ENCODE results near the gene TRAF4. TPM values are rescaled to one million over a fixed set of nuclear protein-coding genes. Genes with fewer than 3 reads are reported as not detected.

The TRAF4 gene
- total RNA-seq, 2 experiments from 2014 or later, result 411 to 416 TPM

DNA sequence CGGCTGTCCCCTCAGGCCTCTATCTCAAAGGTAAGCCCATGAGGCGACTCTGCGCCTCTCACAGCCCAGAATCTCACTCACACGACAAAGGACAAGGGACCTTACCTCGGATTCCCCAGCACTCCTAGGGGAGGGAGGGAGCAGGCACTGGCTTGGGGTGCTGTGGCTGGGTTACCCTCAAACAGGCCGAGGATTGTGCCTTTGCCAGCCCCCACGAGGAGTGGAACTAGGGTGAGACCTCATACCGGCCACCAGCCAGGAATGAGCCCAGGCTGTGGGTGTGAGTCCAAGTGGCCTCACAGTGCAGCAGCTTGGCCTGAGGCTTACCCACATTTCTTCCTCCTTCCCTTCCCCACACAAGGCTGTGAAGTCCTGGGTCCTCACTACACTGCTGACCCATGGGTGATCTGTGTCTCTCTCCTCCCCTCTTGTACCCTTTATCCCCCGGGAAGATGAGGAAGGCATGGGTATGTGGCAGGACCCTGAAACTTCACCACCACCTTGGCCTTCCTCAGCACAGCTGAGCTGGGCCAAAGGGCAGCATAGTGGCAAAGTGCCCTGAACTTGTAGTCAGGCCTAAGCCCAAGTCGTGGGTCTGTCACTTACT, 38.0 kb upstream of the TRAF4 start:
- Histone ChIP-seq H3K27me3 (ENCODE audit: control insufficient read depth in 1 of 2, insufficient read depth in 2 of 2, low read length in 2 of 2) (no peaks in the 10 kb centered on the region), H3K27ac (ENCODE audit: low read depth in 1 of 2, low read length in 2 of 2) (no peak overlapping the region), H3K9me3 (ENCODE audit: control insufficient read depth in 1 of 2, insufficient read depth in 1 of 2, low read length in 2 of 2) (no peaks in the 10 kb centered on the region), H3K4me1 (ENCODE audit: insufficient read depth, low read length) (peaks cover 4% of the 10 kb centered on the region), H3K36me3 (ENCODE audit: insufficient read depth, low read length) (peaks cover 27% of the 10 kb centered on the region), H3K4me3 (ENCODE audit: low read length) (no peak overlapping the region)
- ChIA-PET CTCF (interaction anchor here (0.6 kb wide), 1 partner anchor 1019 kb away, joined by 3 read pairs; no protein-coding TSS in a partner anchor), POLR2A (no interaction called here)
- H3K4me1 Mint-ChIP-seq (ENCODE audit: low read depth), result peaks cover 5% of the 10 kb centered on the region
- H3K27ac Mint-ChIP-seq, result peak overlapping the region; percentile 27
- no peak for DNase-seq
- no peaks in the 10 kb centered on the region for H3K27me3 Mint-ChIP-seq
- peaks cover 34% of the 10 kb centered on the region for H3K36me3 Mint-ChIP-seq (ENCODE audit: low read depth)
- no peak overlapping the region for H3K4me3 Mint-ChIP-seq
- ATAC-seq (ENCODE audit: poor library complexity), result no peak
- H3K9me3 Mint-ChIP-seq, result no peaks in the 10 kb centered on the region
- TF ChIP-seq, protein P1, sequence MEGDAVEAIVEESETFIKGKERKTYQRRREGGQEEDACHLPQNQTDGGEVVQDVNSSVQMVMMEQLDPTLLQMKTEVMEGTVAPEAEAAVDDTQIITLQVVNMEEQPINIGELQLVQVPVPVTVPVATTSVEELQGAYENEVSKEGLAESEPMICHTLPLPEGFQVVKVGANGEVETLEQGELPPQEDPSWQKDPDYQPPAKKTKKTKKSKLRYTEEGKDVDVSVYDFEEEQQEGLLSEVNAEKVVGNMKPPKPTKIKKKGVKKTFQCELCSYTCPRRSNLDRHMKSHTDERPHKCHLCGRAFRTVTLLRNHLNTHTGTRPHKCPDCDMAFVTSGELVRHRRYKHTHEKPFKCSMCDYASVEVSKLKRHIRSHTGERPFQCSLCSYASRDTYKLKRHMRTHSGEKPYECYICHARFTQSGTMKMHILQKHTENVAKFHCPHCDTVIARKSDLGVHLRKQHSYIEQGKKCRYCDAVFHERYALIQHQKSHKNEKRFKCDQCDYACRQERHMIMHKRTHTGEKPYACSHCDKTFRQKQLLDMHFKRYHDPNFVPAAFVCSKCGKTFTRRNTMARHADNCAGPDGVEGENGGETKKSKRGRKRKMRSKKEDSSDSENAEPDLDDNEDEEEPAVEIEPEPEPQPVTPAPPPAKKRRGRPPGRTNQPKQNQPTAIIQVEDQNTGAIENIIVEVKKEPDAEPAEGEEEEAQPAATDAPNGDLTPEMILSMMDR (IDR thresholded peaks at IDR 0.05), result no peak
- intact Hi-C loops (cut with DNase I, micrococcal nuclease), result no loop called here

- Histone ChIP-seq H3K4me3 (ENCODE audit: low read length) (no peak overlapping the region), H3K27ac (ENCODE audit: low read depth in 1 of 2, low read length in 2 of 2) (no peak overlapping the region), H3K36me3 (ENCODE audit: insufficient read depth, low read length) (peaks cover 19% of the 10 kb centered on the region), H3K27me3 (ENCODE audit: control insufficient read depth in 1 of 2, insufficient read depth in 2 of 2, low read length in 2 of 2) (no peaks in the 10 kb centered on the region), H3K9me3 (ENCODE audit: control insufficient read depth in 1 of 2, insufficient read depth in 1 of 2, low read length in 2 of 2) (no peaks in the 10 kb centered on the region), H3K4me1 (ENCODE audit: insufficient read depth, low read length) (peaks cover 8% of the 10 kb centered on the region)
- no peak for DNase-seq
- ChIA-PET POLR2A (interaction anchor here (1.2 to 1.5 kb wide), 2 partner anchors 13 to 62 kb away, joined by 3 to 7 read pairs; partner anchors contain the start of genes BLTP2 and RPL23A), CTCF (interaction anchor here (0.6 kb wide), 1 partner anchor 1018 kb away, joined by 3 read pairs; no protein-coding TSS in a partner anchor)
- TF ChIP-seq, protein P1 (IDR thresholded peaks at IDR 0.05), result no peak
- intact Hi-C loops (cut with DNase I, micrococcal nuclease), result no loop called here
- H3K36me3 Mint-ChIP-seq (ENCODE audit: low read depth), result peaks cover 25% of the 10 kb centered on the region
- H3K27ac Mint-ChIP-seq, result peak overlapping the region; percentile 38
- no peaks in the 10 kb centered on the region for H3K9me3 Mint-ChIP-seq
- H3K4me1 Mint-ChIP-seq (ENCODE audit: low read depth), result peaks cover 11% of the 10 kb centered on the region
- peak overlapping the region; percentile 36 for H3K4me3 Mint-ChIP-seq
- no peaks in the 10 kb centered on the region for H3K27me3 Mint-ChIP-seq
- ATAC-seq (ENCODE audit: poor library complexity), result no peak
These were observed 37.1 kb upstream of the TRAF4 start for GRCh38 chr17:28706471-28707338.

DNA sequence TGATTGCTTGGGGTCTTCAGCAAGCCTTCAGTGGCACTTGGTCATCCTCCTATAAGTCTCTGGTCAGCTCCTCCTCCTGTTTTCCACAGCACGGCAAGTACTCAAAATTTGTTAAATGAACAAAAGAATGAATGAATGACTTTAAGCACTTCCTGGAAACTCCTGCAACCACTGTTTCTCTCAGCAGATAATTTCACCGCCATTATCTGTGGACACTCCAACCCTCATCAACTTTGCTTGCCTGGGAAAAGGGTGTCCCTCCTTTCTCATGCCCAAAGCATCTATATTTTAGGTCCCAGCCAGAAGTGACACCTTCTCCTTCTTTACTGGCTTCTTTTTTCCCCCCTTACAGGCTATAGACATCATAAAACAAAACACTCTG, 36.5 kb upstream of the TRAF4 start:
- Histone ChIP-seq H3K27me3 (ENCODE audit: control insufficient read depth in 1 of 2, insufficient read depth in 2 of 2, low read length in 2 of 2) (no peaks in the 10 kb centered on the region), H3K36me3 (ENCODE audit: insufficient read depth, low read length) (peaks cover 13% of the 10 kb centered on the region), H3K9me3 (ENCODE audit: control insufficient read depth in 1 of 2, insufficient read depth in 1 of 2, low read length in 2 of 2) (no peaks in the 10 kb centered on the region), H3K27ac (ENCODE audit: low read depth in 1 of 2, low read length in 2 of 2) (no peak overlapping the region), H3K4me3 (ENCODE audit: low read length) (no peak overlapping the region), H3K4me1 (ENCODE audit: insufficient read depth, low read length) (peaks cover 15% of the 10 kb centered on the region)
- Mint-ChIP-seq H3K9me3 (no peaks in the 10 kb centered on the region), H3K4me1 (ENCODE audit: low read depth) (peaks cover 15% of the 10 kb centered on the region), H3K36me3 (ENCODE audit: low read depth) (peaks cover 19% of the 10 kb centered on the region), H3K4me3 (peak overlapping the region; percentile 36), H3K27me3 (no peaks in the 10 kb centered on the region), H3K27ac (peak overlapping the region; percentile 38)
- POLR2A ChIA-PET, result interaction anchor here (1.2 to 1.5 kb wide), 2 partner anchors 13 to 62 kb away, joined by 3 to 7 read pairs; partner anchors contain the start of genes BLTP2 and RPL23A
- CTCF ChIA-PET, result no interaction called here
- DNase-seq (no peak), ATAC-seq (ENCODE audit: poor library complexity) (no peak)
- intact Hi-C loops (cut with DNase I, micrococcal nuclease), result no loop called here
- TF ChIP-seq, protein P1 (IDR thresholded peaks at IDR 0.05), result no peak

Measured in CD4-positive, alpha-beta T cell (primary cell).